CD4-positive, alpha-beta T cell treated with Interleukin-10 for 1 hour (primary cell): Measurements from ENCODE around the gene BCL11A.

Source experiments
- DNase-seq: peaks from one replicate; pipeline ENCODE4 v3.0.0-alpha.2; 2020

The BCL11A gene

DNA sequence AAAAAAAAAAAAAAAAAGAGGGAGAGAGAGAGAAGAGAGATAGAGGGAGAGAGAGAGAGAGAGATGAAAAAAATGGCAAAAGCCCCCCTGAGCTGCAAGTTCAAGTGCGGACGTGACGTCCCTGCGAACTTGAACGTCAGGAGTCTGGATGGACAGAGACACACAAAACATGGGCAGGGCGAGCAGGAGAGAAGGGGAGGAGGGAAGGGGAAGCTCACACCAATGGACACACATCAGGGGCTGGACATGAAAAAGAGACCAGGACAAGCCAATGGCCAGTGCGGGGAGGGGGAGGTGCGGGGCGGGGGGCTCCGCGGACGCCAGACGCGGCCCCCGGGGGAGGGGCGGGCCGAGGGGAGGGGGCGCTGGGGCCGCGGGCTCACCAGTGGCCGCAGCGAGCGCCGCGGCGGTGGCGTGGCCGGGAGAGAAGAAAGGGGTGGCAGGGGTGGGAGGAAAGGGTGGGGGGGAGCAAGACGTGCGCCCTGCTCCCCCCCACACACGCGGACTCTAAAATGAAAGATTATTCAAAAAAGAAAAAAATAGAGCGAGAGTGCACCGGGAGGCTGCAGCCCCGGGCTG is at the start of gene BCL11A:
TSS of gene BCL11A (minus strand) at position 160 of the 579 bp plus-strand sequence. CDS start 384 bp downstream, outside the sequence.
- DNase-seq: no peak

- no peak for DNase-seq
Observed at GRCh38 chr2:60602828-60603532, 49.5 kb upstream of the BCL11A start.

DNA sequence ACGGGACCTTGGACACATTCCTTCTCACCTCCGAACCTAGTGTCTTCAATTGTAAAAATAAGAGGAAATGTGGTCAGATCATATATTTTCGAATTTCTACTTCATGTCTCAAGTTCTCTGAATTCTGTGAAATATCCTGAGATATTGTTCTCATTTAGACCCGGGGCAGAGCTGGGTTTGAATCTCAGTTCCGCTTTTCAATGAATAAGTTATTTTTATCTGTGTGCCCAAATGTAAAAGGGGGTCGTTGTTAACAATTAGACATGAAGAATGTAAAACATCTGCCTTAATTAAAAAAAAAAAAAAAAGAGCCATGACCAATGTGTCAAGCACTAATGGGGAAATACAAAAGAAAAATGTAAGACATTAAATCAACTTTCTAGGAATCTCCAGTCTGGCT is 48.9 kb upstream of the BCL11A start:
- no peak for DNase-seq

- DNase-seq: no peak
Observed at GRCh38 chr2:60598271-60598670, 44.8 kb upstream of the BCL11A start.

- DNase-seq: no peak
Observed at GRCh38 chr2:60597346-60597745, 43.9 kb upstream of the BCL11A start.

GRCh38 chr2:60596411-60596810 is 43.0 kb upstream of the BCL11A start:
- DNase-seq: no peak

GRCh38 chr2:60595953-60596352 is 42.5 kb upstream of the BCL11A start:
- no peak for DNase-seq

GRCh38 chr2:60589104-60589503 is 35.6 kb upstream of the BCL11A start:
- DNase-seq: no peak

DNA sequence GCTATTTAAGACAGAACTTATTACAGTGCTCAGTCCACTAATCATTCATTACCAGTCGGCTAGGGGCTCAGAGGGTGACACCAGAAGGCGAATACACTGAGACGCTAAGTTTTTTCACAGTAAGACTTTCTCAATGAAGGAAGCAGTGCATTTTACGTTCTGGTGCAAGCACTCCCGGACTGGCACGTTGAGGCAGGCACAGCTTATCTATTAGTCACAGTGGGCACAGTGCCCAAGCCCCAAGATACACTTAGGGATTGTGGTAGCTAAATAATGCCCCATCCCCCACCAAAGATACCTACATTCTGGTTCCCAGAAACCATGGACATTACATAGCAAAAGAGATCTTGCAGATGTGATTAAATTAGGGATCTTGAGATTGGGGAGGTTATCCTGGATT is 32.6 kb upstream of the BCL11A start:
- no peak for DNase-seq

DNA sequence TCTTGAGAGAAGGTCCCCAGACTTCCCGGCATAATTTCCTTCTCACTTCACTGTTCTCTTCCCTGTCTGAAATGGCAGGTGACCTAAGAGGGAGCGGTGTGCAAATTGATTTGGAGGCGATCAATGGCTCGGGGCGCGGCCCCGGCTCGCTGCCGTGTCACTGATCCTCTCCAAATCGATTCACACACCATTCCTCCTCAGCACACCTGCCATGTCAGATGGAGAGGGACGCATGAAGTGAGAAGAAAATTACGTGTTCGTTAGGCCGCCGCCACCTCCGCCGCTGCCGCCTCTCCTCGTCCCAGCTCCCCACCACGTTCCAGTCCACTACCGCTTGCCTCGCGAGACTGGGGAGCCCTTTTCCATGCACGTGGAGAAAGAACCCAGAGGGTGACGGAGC is 31.8 kb upstream of the BCL11A start:
- DNase-seq: no peak

DNA sequence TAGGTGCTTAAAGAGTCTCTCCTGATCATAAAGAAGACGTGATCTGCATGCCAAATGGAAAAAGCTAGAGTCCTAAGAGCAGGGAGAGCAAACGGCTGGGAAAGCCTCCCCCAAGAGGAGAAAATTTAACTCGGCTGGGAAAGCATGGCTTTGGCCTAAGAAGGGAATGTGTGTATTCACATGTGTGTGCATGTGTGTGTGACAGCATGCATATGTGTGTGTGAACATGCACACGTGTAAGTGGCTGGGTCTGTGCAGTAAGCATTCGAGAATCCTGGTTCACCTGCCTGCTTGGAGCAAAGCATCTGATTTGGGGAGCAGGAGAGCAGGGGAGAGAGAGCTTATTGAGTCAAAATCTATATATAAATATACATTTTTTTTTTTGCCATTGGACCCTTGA is 30.1 kb upstream of the BCL11A start:
- no peak for DNase-seq

GRCh38 chr2:60581433-60582282 is 28.2 kb upstream of the BCL11A start:
- peak; percentile 57 for DNase-seq

DNA sequence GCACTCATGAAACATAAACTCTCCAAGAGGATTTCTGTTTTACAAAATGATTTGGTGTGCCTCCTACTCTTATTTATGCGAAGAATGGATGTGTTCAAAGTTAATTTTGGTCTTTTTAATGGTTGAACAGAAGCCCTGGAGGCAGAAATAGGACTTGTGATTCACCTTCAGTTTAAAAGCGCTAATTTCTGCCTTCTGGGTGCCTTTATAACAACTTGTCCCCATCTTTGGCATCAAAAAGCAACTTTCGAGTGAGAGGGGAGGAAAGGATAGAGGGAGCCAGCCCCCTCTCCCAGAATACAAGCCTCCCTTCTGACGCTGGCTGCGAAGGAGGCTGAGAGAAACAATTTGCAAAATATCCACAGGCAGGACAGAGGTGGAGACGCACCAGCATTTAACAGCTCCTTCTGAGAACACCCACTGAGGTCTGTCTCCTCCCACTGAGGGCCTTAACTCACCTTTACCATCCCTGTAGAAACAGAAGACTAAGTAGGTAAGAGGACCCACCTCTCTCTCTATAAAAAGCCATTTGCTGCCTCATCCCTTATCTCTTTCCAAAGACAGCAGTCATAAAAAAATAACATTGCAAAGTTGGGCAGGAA is 24.3 kb upstream of the BCL11A start:
- DNase-seq: no peak

DNA sequence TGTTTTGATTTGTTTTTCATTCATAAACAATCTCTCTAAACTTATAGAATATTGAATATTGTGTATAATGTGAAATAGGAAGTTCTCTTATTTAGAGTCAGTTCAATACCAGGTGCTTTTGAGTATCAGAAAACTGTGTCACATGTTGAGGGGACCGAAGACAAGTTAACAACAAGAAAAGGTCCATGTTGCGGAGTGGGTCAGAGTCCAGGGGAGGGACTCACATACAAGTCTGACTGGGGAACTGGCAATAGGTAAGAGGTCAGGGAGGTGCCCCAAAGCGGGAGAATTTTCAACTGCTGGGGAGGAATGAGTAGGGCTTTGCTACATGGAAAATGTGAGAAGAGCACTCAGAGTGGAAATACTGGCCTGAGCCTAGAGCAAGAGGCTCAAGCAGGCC is 19.8 kb upstream of the BCL11A start:
- DNase-seq: no peak

GRCh38 chr2:60570251-60570650 is 16.8 kb upstream of the BCL11A start:
- DNase-seq: no peak

DNA sequence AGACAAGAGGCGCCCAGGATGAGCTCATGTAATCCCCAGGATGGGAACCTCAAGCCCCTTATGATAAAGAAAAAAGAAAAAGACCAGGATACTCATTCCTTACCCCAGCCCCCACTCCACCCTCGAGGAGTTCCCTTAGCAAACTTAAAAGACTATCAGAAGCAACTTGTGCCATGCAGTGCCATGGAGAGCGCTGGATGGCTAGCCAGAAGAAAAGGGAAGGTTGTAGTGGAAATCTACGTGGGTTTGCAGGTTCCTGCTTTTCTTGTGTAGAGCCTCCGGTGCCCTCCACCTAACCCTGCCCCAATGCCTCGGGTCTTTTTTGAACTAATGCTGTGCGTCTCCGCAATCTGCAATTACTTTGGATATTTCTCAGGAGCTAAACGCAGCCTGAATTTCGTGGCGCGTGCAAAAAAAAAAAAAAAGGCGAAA is 16.2 kb upstream of the BCL11A start:
- no peak for DNase-seq

DNA sequence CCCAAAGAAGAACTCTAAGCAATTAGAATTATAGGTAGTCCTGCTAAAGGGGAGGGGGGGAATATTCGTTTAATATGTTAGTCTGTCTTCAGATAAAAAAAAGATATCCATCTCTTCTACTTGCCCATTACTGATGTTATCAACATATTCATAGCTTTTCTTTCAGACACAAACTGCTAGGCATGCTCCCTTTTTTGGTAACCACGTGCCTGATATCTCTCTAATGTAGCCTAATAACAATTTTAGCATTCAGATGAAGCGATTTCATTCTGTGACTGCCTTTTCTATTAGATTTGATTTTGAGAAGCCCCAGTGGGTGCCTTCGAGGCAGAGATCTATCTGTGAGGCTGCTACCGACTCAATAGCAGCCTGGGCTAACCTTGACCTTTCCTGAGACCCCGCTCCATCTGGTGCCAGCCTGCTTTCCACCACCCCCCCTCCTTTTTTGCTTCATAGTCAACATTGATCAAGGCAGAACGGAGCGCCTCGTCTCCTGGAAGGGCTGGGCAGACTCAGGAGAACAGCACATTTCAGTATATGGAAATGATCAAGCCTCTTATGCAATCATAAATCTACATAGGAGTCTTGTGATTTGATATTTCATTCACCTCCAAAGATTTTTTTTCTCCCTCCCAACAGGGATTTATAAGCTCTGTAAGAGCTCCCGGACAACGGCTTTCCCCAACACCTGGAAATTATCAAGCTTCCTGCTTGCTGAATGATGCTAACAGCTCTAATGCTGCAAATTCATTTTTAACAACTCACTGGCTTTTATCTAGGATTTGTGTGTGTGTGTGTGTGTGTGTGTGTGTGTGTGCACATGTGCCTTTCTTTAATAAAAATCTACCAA is 14.7 kb upstream of the BCL11A start:
- no peak for DNase-seq

- no peak for DNase-seq
Observed at GRCh38 chr2:60567096-60567495, 13.6 kb upstream of the BCL11A start.

DNA sequence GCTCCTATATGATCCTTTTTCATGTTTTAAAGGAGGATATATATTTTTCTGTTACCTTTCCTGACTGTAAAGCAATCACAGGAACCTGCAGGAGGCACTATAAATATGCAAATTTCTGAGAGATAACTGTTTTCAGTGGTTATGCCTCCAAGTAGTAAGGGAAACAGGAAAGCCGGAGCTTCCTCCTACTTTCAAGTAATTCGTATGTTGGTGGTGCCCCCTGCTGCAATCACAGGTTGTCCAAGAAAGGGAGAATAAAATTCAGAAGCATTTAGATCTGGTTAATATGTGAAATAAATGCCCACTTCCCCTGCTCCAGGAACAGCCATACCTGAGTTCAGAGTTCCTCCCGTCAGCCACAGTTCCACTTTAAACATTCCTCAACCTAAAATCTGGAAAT is 12.0 kb upstream of the BCL11A start:
- no peak for DNase-seq

DNA sequence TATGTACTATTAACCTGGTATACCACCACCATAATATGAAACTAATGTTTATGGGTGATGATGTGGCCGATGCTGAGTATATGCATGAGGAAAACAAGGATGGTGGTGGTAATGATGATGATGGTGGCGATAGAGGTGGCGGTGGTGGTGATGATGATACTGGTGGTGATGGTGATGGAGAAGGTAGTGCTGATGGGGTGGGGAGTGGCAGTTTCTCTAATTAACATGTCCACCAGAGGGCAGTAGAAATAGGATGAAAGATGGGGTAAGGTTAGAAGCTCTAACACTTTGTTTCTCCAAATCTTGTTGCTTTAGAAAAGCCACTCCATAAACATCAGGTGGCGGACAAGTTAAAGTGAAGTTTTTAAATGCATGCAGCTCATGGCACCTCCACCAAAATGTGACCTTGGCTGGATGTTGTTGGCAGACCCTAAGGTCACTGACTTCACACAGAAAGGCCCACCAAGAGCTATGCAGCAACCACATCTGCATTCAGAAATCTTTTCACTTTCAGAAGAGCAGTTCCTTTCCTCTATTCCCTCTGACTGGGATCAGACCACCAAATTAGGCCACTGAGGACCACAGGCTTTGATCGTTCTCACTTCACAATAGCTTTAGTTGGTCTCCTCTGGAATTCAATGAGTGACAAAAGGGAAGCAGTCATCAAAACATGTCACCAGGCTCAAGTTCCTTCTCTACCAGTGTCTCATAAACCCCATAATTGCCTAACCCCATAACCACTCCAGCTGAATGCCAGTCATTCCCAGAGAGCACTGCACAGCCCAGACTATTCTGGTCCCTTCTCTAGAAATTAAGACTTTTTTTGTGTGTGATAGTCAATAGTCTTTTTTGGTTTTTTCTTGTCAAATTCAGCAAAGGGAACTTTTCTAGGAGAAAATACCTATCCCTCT is 7.5 kb upstream of the BCL11A start:
- peak; percentile 44 for DNase-seq

- DNase-seq: no peak
Observed at GRCh38 chr2:60559880-60560279, 6.4 kb upstream of the BCL11A start.
